SU-DHL-6 (cell line): ENCODE results near the gene TLCD3A.
A peak's percentile ranks its signal among the peaks of the same experiment; 100 is the strongest.

Source experiments
- H2AFZ ChIP-seq: fragments of 200-600 bp; sonication (generic); 2 replicates; pipeline ENCODE4 v1.6.1; 2014; ENCODE audit warnings: low read depth, mild to moderate bottlenecking, moderate library complexity, mixed read lengths, antibody characterized with exemption, low read length; ENCODE audit not compliant: severe bottlenecking
- H3F3A ChIP-seq: fragments of 200-600 bp; shearing (Covaris generic); 2 replicates; pipeline ENCODE4 v1.6.0; 2016; ENCODE audit warnings: antibody characterized with exemption, mild to moderate bottlenecking; ENCODE audit not compliant: insufficient read depth
- H3K27ac ChIP-seq: fragments of 200-600 bp; sonication (generic); 2 replicates; pipeline ENCODE4 v1.5.1; 2016; ENCODE audit warnings: low read depth, mild to moderate bottlenecking, low read length, moderate library complexity, mixed read lengths
- H3K27me3 ChIP-seq: fragments of 200-600 bp; sonication (generic), shearing (Covaris generic); 2 replicates; pipeline ENCODE4 v1.6.0; 2014; ENCODE audit warnings: mild to moderate bottlenecking, low read length
- H3K36me3 ChIP-seq: fragments of 200-600 bp; sonication (generic); 2 replicates; pipeline ENCODE4 v1.6.1; 2014; ENCODE audit warnings: mild to moderate bottlenecking, low read length, mixed read lengths
- H3K4me2 ChIP-seq: fragments of 300-600, 200-600 bp; shearing (Covaris generic), sonication (generic); 2 replicates; pipeline ENCODE4 v1.6.0; 2014; ENCODE audit warnings: low read length, low read depth, mild to moderate bottlenecking; ENCODE audit not compliant: poor library complexity, severe bottlenecking
- H3K4me3 ChIP-seq: fragments of 200-600 bp; sonication (generic); 2 replicates; pipeline ENCODE4 v1.5.1; 2014; ENCODE audit warnings: antibody characterized with exemption, low read length, mild to moderate bottlenecking, mixed read lengths; ENCODE audit not compliant: insufficient read depth, poor library complexity, severe bottlenecking
- H3K79me2 ChIP-seq: fragments of 200-600 bp; sonication (generic); 2 replicates; pipeline ENCODE4 v1.6.1; 2014; ENCODE audit warnings: mild to moderate bottlenecking, low read length, moderate library complexity; ENCODE audit not compliant: insufficient read depth
- H3K9ac ChIP-seq: fragments of 200-600 bp; sonication (generic); 2 replicates; pipeline ENCODE4 v1.7.0; 2014; ENCODE audit warnings: mild to moderate bottlenecking, low read length
- H3K9me2 ChIP-seq: fragments of 200-600 bp; sonication (generic); replicated peaks from 2 replicates; pipeline ENCODE4 v1.6.1; 2014; ENCODE audit warnings: low read length; ENCODE audit not compliant: insufficient read depth
- H3K9me3 ChIP-seq: fragments of 200-600 bp; sonication (generic); 2 replicates; pipeline ENCODE4 v1.6.1; 2014; ENCODE audit warnings: low read length, mixed read lengths; ENCODE audit not compliant: insufficient read depth
- H4K20me1 ChIP-seq: fragments of 200-600 bp; sonication (generic); 2 replicates; pipeline ENCODE4 v1.6.1; 2014; ENCODE audit warnings: low read depth, mild to moderate bottlenecking, antibody characterized with exemption, low read length, moderate library complexity, mixed read lengths
- CTCF ChIP-seq: fragments of 200-600 bp; sonication (generic); IDR thresholded peaks from one replicate; pipeline ENCODE4 v1.5.1; 2017; ENCODE audit warnings: antibody characterized with exemption, mild to moderate bottlenecking, low read length, moderate library complexity; ENCODE audit not compliant: insufficient read depth, poor library complexity, severe bottlenecking
- EZH2phosphoT487 ChIP-seq: fragments of 200-600 bp; sonication (generic), shearing (Covaris generic); conservative IDR thresholded peaks from 2 replicates; pipeline ENCODE4 v1.6.1; 2018; ENCODE audit warnings: mild to moderate bottlenecking, antibody characterized with exemption, low read length, moderate library complexity, mixed read lengths

Gene TLCD3A

GRCh38 chr17:732067-732901 is at the start of gene TLCD3A:
Gene TLCD3A, plus strand, starts transcription at chr17:732596. Its CDS starts 52 bp downstream, at chr17:732648.
- H3K9ac ChIP-seq, result peak within 1 kb of the TSS; percentile 93
- TF ChIP-seq CTCF (no peak), EZH2phosphoT487 (no peak)
- H2AFZ ChIP-seq, result peak within 1 kb of the TSS; percentile 85
- peak within 1 kb of the TSS; percentile 43 for H3K27ac ChIP-seq
- no peaks in the 10 kb centered on the region for H3K9me3 ChIP-seq
- peak within 1 kb of the TSS; percentile 75 for H3K4me2 ChIP-seq
- peaks cover 27% of the 10 kb centered on the region for H3K79me2 ChIP-seq
- H3K36me3 ChIP-seq, result no peaks in the 10 kb centered on the region
- H3K4me3 ChIP-seq, result peak within 1 kb of the TSS; percentile 76
- no peaks in the 10 kb centered on the region for H4K20me1 ChIP-seq
- no peaks in the 10 kb centered on the region for H3K27me3 ChIP-seq
- H3K9me2 ChIP-seq, result no peaks in the 10 kb centered on the region
- H3F3A ChIP-seq, result peaks cover 8% of the 10 kb centered on the region; the same call in 1 of the 2 replicates

GRCh38 chr17:683040-683439 is 49.4 kb upstream of the TLCD3A start:
- H2AFZ ChIP-seq, result no peak overlapping the region
- no peak overlapping the region for H3K9ac ChIP-seq
- no peak for TF ChIP-seq EZH2phosphoT487
- no peak overlapping the region for H3K4me2 ChIP-seq
- H3K9me2 ChIP-seq, result no peaks in the 10 kb centered on the region
- no peaks in the 10 kb centered on the region for H3K36me3 ChIP-seq
- H3K9me3 ChIP-seq, result no peaks in the 10 kb centered on the region
- H3K4me3 ChIP-seq, result no peak overlapping the region
- H3K27me3 ChIP-seq, result no peaks in the 10 kb centered on the region
- 0 out of 2 replicates have a peak, but pooled peaks cover 7% of the 10 kb centered on the region for H3K79me2 ChIP-seq
- H3K27ac ChIP-seq, result no peak overlapping the region
- no peaks in the 10 kb centered on the region for H4K20me1 ChIP-seq
- H3F3A ChIP-seq, result no peaks in the 10 kb centered on the region

- Histone ChIP-seq H2AFZ (no peak overlapping the region), H3K4me2 (no peak overlapping the region), H3K27me3 (no peaks in the 10 kb centered on the region), H3F3A (no peaks in the 10 kb centered on the region), H3K36me3 (no peaks in the 10 kb centered on the region), H3K9me2 (no peaks in the 10 kb centered on the region), H4K20me1 (no peaks in the 10 kb centered on the region), H3K27ac (no peak overlapping the region), H3K4me3 (no peak overlapping the region), H3K9ac (no peak overlapping the region), H3K9me3 (no peaks in the 10 kb centered on the region), H3K79me2 (0 out of 2 replicates have a peak, but pooled peaks cover 7% of the 10 kb centered on the region)
- TF ChIP-seq CTCF, result no peak
- TF ChIP-seq EZH2phosphoT487, result no peak
These were observed 48.7 kb upstream of the TLCD3A start for GRCh38 chr17:683499-684254.
